ENCODE results near the gene LARP6.

GRCh38 chr15:70799667-70800450 is 54.1 kb downstream of the LARP6 start:
- TF ChIP-seq USF2 (CRISPR knock-in tag; IDR thresholded peaks at IDR 0.05): no peak
- TF ChIP-seq CTCF (IDR thresholded peaks at IDR 0.05): no peak

Measured in WTC11 (cell line).